GM23338 (cell line): ENCODE results near the gene LRRC2.
"Not testable (repeated sequence)": the region's sequence is repeated elsewhere in the genome, so short reads cannot be mapped to it uniquely, and the experiment has no call there.

ENCODE experiments used
- CREB1 ChIP-seq: fragments of 250-450 bp; sonication (Bioruptor Pico); IDR thresholded peaks from 2 replicates; pipeline ENCODE4 v1.5.0; 2020; ENCODE audit warnings: low read depth, mild to moderate bottlenecking, moderate library complexity
- POLR2AphosphoS5 ChIP-seq: IDR thresholded peaks from 2 replicates; pipeline ENCODE4 v1.6.1; 2016; ENCODE audit warnings: antibody characterized with exemption, low read depth
- TF ChIP-seq, protein P1 (sequence below), 2 experiments: fragments of 200-600 bp in 1 of 2; sonication (generic) in 1 of 2; conservative IDR thresholded peaks; 2 replicates each; pipeline versions ENCODE4 v1.5.1 to v1.6.1; 2016 to 2017; ENCODE audit warnings: antibody characterized with exemption in 2 of 2, low read depth in 2 of 2, mild to moderate bottlenecking in 2 of 2, moderate library complexity in 1 of 2

DNA sequence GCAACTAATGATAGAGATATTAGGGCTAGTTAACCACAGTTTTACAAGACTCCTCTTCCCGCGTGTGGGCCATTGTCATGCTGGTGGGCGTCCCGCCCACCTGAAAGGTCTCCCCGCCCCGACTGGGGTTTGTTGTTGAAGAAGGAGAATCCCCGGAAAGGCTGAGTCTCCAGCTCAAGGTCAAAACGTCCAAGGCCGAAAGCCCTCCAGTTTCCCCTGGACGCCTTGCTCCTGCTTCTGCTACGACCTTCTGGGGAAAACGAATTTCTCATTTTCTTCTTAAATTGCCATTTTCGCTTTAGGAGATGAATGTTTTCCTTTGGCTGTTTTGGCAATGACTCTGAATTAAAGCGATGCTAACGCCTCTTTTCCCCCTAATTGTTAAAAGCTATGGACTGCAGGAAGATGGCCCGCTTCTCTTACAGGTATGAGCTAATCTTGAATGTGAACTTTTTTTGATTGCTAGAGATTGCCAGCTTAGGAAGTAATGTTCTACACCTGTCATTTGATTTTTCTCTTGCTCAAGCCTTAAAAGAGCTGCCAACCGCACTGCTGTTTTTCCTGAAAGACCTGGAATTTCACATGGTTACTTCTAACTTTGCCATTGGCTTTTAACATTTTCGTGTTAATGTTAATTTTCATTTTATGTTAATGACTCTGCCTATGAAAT, 11.6 kb upstream of the LRRC2 start:
- TF ChIP-seq, protein P1, sequence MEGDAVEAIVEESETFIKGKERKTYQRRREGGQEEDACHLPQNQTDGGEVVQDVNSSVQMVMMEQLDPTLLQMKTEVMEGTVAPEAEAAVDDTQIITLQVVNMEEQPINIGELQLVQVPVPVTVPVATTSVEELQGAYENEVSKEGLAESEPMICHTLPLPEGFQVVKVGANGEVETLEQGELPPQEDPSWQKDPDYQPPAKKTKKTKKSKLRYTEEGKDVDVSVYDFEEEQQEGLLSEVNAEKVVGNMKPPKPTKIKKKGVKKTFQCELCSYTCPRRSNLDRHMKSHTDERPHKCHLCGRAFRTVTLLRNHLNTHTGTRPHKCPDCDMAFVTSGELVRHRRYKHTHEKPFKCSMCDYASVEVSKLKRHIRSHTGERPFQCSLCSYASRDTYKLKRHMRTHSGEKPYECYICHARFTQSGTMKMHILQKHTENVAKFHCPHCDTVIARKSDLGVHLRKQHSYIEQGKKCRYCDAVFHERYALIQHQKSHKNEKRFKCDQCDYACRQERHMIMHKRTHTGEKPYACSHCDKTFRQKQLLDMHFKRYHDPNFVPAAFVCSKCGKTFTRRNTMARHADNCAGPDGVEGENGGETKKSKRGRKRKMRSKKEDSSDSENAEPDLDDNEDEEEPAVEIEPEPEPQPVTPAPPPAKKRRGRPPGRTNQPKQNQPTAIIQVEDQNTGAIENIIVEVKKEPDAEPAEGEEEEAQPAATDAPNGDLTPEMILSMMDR (conservative IDR thresholded peaks at IDR 0.05; ENCODE audit: low read depth in 2 of 2): not testable (repeated sequence)
- peak; percentile 72 for TF ChIP-seq POLR2AphosphoS5
- not testable (repeated sequence) for TF ChIP-seq CREB1 (CRISPR knock-in tag)
